ENCODE results near the gene SHC4.

DNA sequence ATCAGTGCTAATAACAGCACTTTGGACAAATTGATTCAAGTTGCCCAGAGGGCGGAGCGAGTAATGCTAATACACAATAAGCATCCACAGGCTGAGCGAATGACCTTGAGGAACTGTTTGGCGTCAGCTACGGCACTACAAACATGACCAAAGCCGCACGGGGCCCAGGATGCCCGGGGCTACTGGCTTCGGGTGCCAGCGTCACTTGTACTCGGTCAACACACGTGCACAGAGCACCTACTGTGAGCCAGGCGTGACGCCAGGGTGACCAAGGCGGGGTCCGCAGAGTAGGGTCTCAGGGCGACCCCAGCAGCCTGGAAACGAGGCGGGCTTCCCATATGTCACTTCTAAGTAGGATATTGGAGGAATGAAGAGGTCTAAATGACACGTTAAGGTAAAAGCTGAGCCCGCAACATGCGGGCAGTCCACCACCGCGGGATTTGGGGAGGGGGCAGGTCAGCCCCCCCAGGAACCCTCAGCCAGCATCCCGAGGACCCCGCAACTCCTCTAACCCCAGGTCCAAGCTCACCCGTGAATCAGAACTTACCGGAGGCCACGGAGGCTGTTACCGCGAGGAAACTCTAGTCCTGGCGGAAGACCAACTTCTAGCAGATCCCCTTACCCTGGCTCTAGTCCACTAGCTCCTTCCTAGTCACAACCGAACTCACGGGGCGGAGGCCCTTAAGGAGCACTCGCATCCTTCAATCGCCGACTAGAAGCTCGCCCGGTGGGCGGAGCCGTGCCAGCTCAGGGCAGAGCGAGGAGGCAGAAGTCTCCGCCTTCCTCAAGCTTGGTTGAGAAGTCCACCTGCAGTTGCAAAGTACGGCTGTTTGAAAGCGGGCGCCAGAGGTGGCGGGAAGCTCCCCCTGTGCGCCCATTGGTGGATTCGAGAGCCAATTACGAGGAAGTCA is 153.1 kb downstream of the SHC4 start, which contains the start of gene CEP152:
- TF ChIP-seq, protein P1, sequence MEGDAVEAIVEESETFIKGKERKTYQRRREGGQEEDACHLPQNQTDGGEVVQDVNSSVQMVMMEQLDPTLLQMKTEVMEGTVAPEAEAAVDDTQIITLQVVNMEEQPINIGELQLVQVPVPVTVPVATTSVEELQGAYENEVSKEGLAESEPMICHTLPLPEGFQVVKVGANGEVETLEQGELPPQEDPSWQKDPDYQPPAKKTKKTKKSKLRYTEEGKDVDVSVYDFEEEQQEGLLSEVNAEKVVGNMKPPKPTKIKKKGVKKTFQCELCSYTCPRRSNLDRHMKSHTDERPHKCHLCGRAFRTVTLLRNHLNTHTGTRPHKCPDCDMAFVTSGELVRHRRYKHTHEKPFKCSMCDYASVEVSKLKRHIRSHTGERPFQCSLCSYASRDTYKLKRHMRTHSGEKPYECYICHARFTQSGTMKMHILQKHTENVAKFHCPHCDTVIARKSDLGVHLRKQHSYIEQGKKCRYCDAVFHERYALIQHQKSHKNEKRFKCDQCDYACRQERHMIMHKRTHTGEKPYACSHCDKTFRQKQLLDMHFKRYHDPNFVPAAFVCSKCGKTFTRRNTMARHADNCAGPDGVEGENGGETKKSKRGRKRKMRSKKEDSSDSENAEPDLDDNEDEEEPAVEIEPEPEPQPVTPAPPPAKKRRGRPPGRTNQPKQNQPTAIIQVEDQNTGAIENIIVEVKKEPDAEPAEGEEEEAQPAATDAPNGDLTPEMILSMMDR (IDR thresholded peaks at IDR 0.05; ENCODE audit: insufficient read depth, low read length), result no peak
- TF ChIP-seq GABPA (IDR thresholded peaks at IDR 0.05; ENCODE audit: low read depth), result no peak
- TF ChIP-seq POLR2AphosphoS5 (IDR thresholded peaks at IDR 0.05; ENCODE audit: low read depth), result peak; percentile 48; the same call in 1 of the 2 replicates
- TF ChIP-seq, protein P2, sequence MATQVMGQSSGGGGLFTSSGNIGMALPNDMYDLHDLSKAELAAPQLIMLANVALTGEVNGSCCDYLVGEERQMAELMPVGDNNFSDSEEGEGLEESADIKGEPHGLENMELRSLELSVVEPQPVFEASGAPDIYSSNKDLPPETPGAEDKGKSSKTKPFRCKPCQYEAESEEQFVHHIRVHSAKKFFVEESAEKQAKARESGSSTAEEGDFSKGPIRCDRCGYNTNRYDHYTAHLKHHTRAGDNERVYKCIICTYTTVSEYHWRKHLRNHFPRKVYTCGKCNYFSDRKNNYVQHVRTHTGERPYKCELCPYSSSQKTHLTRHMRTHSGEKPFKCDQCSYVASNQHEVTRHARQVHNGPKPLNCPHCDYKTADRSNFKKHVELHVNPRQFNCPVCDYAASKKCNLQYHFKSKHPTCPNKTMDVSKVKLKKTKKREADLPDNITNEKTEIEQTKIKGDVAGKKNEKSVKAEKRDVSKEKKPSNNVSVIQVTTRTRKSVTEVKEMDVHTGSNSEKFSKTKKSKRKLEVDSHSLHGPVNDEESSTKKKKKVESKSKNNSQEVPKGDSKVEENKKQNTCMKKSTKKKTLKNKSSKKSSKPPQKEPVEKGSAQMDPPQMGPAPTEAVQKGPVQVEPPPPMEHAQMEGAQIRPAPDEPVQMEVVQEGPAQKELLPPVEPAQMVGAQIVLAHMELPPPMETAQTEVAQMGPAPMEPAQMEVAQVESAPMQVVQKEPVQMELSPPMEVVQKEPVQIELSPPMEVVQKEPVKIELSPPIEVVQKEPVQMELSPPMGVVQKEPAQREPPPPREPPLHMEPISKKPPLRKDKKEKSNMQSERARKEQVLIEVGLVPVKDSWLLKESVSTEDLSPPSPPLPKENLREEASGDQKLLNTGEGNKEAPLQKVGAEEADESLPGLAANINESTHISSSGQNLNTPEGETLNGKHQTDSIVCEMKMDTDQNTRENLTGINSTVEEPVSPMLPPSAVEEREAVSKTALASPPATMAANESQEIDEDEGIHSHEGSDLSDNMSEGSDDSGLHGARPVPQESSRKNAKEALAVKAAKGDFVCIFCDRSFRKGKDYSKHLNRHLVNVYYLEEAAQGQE (IDR thresholded peaks at IDR 0.05; ENCODE audit: insufficient replicate concordance, low read depth), result no peak
- no peak; the same call in 1 of the 2 replicates for TF ChIP-seq SPI1 (IDR thresholded peaks at IDR 0.05; ENCODE audit: borderline replicate concordance, low read depth)
